Activated CD4-positive, CD25-positive, alpha-beta regulatory T cell treated with anti-CD3 and anti-CD28 coated beads, Interleukin-2, amount 50 U/mL, for 72 hours (primary cell): ENCODE results near the gene DIS3L2.
"Not testable (repeated sequence)": the region's sequence is repeated elsewhere in the genome, so short reads cannot be mapped to it uniquely, and the experiment has no call there.

Experiments
- DNase-seq: peaks from one replicate; pipeline ENCODE4 v3.0.0; 2021

DIS3L2 gene

GRCh38 chr2:232362174-232362900 lies 400.8 kb downstream of the DIS3L2 start:
- DNase-seq, result no peak

- not testable (repeated sequence) for DNase-seq
These were observed 401.7 kb downstream of the DIS3L2 start for GRCh38 chr2:232363064-232363783.

GRCh38 chr2:232363784-232364615 lies 402.5 kb downstream of the DIS3L2 start:
- no peak for DNase-seq

- DNase-seq, result not testable (repeated sequence)
These were observed 403.5 kb downstream of the DIS3L2 start for GRCh38 chr2:232364806-232365594.

GRCh38 chr2:232365621-232366321 lies 404.3 kb downstream of the DIS3L2 start:
- no peak for DNase-seq

- DNase-seq, result not testable (repeated sequence)
These were observed 404.9 kb downstream of the DIS3L2 start for GRCh38 chr2:232366461-232366860.

- no peak for DNase-seq
These were observed 405.5 kb downstream of the DIS3L2 start for GRCh38 chr2:232367016-232367415.

GRCh38 chr2:232367591-232368233 lies 406.2 kb downstream of the DIS3L2 start:
- DNase-seq, result no peak

- DNase-seq, result no peak
These were observed 406.8 kb downstream of the DIS3L2 start for GRCh38 chr2:232368311-232368731.

GRCh38 chr2:232369126-232369951 lies 407.8 kb downstream of the DIS3L2 start:
- no peak for DNase-seq

GRCh38 chr2:232370007-232370406 lies 408.5 kb downstream of the DIS3L2 start:
- DNase-seq, result not testable (repeated sequence)

GRCh38 chr2:232372231-232373208 lies 411.0 kb downstream of the DIS3L2 start:
- DNase-seq, result no peak

- DNase-seq, result no peak
These were observed 412.8 kb downstream of the DIS3L2 start for GRCh38 chr2:232374356-232374755.

GRCh38 chr2:232375164-232375563 lies 413.7 kb downstream of the DIS3L2 start:
- DNase-seq, result no peak

GRCh38 chr2:232376260-232376659 lies 414.7 kb downstream of the DIS3L2 start:
- DNase-seq, result no peak

GRCh38 chr2:232376713-232377112 lies 415.2 kb downstream of the DIS3L2 start:
- DNase-seq, result no peak

- no peak for DNase-seq
These were observed 415.8 kb downstream of the DIS3L2 start for GRCh38 chr2:232377319-232377718.

GRCh38 chr2:232377841-232378734 lies 416.6 kb downstream of the DIS3L2 start:
- DNase-seq, result no peak
